SU-DHL-6 (cell line): ENCODE data around the gene ZNF264.
"Not testable (repeated sequence)": the region's sequence is repeated elsewhere in the genome, so short reads cannot be mapped to it uniquely, and the experiment has no call there.

Experiments
- H2AFZ ChIP-seq: fragments of 200-600 bp; sonication (generic); 2 replicates; pipeline ENCODE4 v1.6.1; 2014; ENCODE audit warnings: low read depth, mild to moderate bottlenecking, moderate library complexity, mixed read lengths, antibody characterized with exemption, low read length; ENCODE audit not compliant: severe bottlenecking
- H3F3A ChIP-seq: fragments of 200-600 bp; shearing (Covaris generic); 2 replicates; pipeline ENCODE4 v1.6.0; 2016; ENCODE audit warnings: antibody characterized with exemption, mild to moderate bottlenecking; ENCODE audit not compliant: insufficient read depth
- H3K27ac ChIP-seq: fragments of 200-600 bp; sonication (generic); 2 replicates; pipeline ENCODE4 v1.5.1; 2016; ENCODE audit warnings: low read depth, mild to moderate bottlenecking, low read length, moderate library complexity, mixed read lengths
- H3K27me3 ChIP-seq: fragments of 200-600 bp; sonication (generic), shearing (Covaris generic); 2 replicates; pipeline ENCODE4 v1.6.0; 2014; ENCODE audit warnings: mild to moderate bottlenecking, low read length
- H3K36me3 ChIP-seq: fragments of 200-600 bp; sonication (generic); 2 replicates; pipeline ENCODE4 v1.6.1; 2014; ENCODE audit warnings: mild to moderate bottlenecking, low read length, mixed read lengths
- H3K4me2 ChIP-seq: fragments of 300-600, 200-600 bp; shearing (Covaris generic), sonication (generic); 2 replicates; pipeline ENCODE4 v1.6.0; 2014; ENCODE audit warnings: low read length, low read depth, mild to moderate bottlenecking; ENCODE audit not compliant: poor library complexity, severe bottlenecking
- H3K4me3 ChIP-seq: fragments of 200-600 bp; sonication (generic); 2 replicates; pipeline ENCODE4 v1.5.1; 2014; ENCODE audit warnings: antibody characterized with exemption, low read length, mild to moderate bottlenecking, mixed read lengths; ENCODE audit not compliant: insufficient read depth, poor library complexity, severe bottlenecking
- H3K79me2 ChIP-seq: fragments of 200-600 bp; sonication (generic); 2 replicates; pipeline ENCODE4 v1.6.1; 2014; ENCODE audit warnings: mild to moderate bottlenecking, low read length, moderate library complexity; ENCODE audit not compliant: insufficient read depth
- H3K9ac ChIP-seq: fragments of 200-600 bp; sonication (generic); 2 replicates; pipeline ENCODE4 v1.7.0; 2014; ENCODE audit warnings: mild to moderate bottlenecking, low read length
- H3K9me2 ChIP-seq: fragments of 200-600 bp; sonication (generic); replicated peaks from 2 replicates; pipeline ENCODE4 v1.6.1; 2014; ENCODE audit warnings: low read length; ENCODE audit not compliant: insufficient read depth
- H3K9me3 ChIP-seq: fragments of 200-600 bp; sonication (generic); 2 replicates; pipeline ENCODE4 v1.6.1; 2014; ENCODE audit warnings: low read length, mixed read lengths; ENCODE audit not compliant: insufficient read depth
- H4K20me1 ChIP-seq: fragments of 200-600 bp; sonication (generic); 2 replicates; pipeline ENCODE4 v1.6.1; 2014; ENCODE audit warnings: low read depth, mild to moderate bottlenecking, antibody characterized with exemption, low read length, moderate library complexity, mixed read lengths
- EZH2phosphoT487 ChIP-seq: fragments of 200-600 bp; sonication (generic), shearing (Covaris generic); conservative IDR thresholded peaks from 2 replicates; pipeline ENCODE4 v1.6.1; 2018; ENCODE audit warnings: mild to moderate bottlenecking, antibody characterized with exemption, low read length, moderate library complexity, mixed read lengths
- TF ChIP-seq, protein P1 (sequence below): fragments of 200-600 bp; sonication (generic); IDR thresholded peaks from one replicate; pipeline ENCODE4 v1.5.1; 2017; ENCODE audit warnings: antibody characterized with exemption, mild to moderate bottlenecking, low read length, moderate library complexity; ENCODE audit not compliant: insufficient read depth, poor library complexity, severe bottlenecking

Gene ZNF264

DNA sequence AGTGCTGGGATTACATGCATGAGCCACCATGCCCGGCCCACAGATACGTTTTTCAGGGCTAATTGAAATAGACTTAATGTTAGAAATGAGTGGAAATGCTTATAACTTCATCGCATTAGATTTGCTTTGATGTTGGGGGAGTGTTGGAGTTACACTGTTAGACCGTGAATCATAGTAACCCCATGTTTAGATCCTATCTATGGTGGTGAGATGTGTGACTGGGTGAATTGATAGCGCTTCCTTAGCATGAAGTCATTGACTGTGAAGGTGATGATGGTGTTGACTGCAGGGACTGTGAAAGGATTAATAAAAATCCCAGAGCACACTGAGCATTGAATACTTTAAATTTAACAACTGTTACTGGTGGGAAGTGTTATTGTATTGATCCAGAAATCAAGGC is 1.7 kb downstream of the ZNF264 start:
- Histone ChIP-seq H3K4me2 (no peak overlapping the region), H2AFZ (no peak overlapping the region), H3K9ac (no peak overlapping the region), H4K20me1 (no peaks in the 10 kb centered on the region), H3K4me3 (no peak overlapping the region), H3F3A (no peaks in the 10 kb centered on the region), H3K9me2 (no peaks in the 10 kb centered on the region), H3K27ac (no peak overlapping the region), H3K27me3 (no peaks in the 10 kb centered on the region), H3K9me3 (peaks cover 11% of the 10 kb centered on the region; the same call in 1 of the 2 replicates), H3K36me3 (no peaks in the 10 kb centered on the region), H3K79me2 (peaks cover 6% of the 10 kb centered on the region; the same call in 1 of the 2 replicates)
- TF ChIP-seq, protein P1, sequence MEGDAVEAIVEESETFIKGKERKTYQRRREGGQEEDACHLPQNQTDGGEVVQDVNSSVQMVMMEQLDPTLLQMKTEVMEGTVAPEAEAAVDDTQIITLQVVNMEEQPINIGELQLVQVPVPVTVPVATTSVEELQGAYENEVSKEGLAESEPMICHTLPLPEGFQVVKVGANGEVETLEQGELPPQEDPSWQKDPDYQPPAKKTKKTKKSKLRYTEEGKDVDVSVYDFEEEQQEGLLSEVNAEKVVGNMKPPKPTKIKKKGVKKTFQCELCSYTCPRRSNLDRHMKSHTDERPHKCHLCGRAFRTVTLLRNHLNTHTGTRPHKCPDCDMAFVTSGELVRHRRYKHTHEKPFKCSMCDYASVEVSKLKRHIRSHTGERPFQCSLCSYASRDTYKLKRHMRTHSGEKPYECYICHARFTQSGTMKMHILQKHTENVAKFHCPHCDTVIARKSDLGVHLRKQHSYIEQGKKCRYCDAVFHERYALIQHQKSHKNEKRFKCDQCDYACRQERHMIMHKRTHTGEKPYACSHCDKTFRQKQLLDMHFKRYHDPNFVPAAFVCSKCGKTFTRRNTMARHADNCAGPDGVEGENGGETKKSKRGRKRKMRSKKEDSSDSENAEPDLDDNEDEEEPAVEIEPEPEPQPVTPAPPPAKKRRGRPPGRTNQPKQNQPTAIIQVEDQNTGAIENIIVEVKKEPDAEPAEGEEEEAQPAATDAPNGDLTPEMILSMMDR, result no peak
- TF ChIP-seq EZH2phosphoT487, result no peak

DNA sequence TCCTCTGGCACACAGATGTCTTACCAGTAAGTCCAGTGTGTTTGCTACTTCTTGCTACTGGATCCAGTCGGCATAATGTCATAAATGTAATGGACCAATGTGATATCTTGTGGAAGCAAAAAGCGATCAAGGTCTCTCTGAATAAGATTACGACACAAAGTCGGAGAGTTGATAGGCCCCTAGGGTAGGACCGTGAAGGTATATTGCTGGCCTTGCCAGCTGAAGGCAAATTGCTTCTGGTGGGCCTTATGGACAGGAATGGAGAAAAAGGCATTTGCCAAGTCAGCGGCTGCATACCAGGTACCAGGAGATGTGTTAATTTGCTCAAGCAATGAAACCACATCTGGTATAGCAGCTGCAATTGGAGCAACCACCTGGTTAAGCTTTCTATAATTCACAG is 6.6 kb downstream of the ZNF264 start:
- H3K27ac ChIP-seq, H3F3A ChIP-seq, H3K9me3 ChIP-seq, H3K79me2 ChIP-seq, H3K36me3 ChIP-seq, H3K4me2 ChIP-seq, H3K27me3 ChIP-seq, H4K20me1 ChIP-seq, H3K9ac ChIP-seq, H3K4me3 ChIP-seq, H3K9me2 ChIP-seq, H2AFZ ChIP-seq: not testable (repeated sequence)

DNA sequence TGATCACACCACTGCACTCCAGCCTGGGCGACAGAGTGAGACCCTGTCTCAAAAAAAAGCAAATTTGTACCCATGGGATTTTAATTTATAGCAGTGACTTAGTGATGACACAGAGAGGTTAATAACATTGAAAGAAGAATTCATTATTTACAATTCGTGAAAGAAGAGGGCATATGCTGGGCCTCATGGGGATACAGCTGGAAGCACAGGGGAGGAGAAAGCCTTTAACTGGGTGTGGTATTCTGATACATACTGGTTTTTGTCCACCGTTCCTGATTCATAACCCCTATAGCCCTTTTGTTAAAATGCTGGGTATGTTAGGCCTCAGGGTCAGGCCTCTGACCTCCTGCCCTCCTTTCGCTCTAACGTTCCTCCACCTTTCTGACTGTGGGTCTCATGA is 10.9 kb downstream of the ZNF264 start:
- Histone ChIP-seq H4K20me1 (no peaks in the 10 kb centered on the region), H3K36me3 (no peaks in the 10 kb centered on the region), H3K27me3 (no peaks in the 10 kb centered on the region), H3K9me3 (no peaks in the 10 kb centered on the region), H3K4me3 (no peak overlapping the region), H3K4me2 (no peak overlapping the region), H3K27ac (no peak overlapping the region), H3K9ac (no peak overlapping the region), H2AFZ (no peak overlapping the region), H3K79me2 (no peaks in the 10 kb centered on the region), H3K9me2 (no peaks in the 10 kb centered on the region), H3F3A (no peaks in the 10 kb centered on the region)
- TF ChIP-seq, protein P1, result no peak
- TF ChIP-seq EZH2phosphoT487, result no peak

DNA sequence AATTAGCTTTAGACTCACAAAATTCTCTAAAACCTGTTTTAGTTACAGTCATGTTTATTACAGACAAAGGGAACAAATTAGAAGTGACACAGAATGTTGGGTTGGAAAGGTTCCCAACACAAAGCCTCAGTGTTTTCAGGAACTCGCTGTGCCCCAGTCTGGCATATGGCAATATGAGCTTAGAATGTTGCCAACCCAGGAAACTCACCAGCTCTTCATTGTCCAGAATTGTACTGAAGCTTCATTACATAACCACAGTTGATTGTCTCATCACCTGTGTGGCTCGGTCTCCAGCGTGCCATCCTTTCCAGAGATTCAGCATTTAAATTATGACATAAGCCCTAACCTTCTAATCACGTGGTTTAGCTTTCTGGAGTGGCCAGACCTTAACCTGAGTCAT is 19.1 kb downstream of the ZNF264 start:
- Histone ChIP-seq H3K9me2 (no peaks in the 10 kb centered on the region), H3K9me3 (no peaks in the 10 kb centered on the region), H3K4me2 (no peak overlapping the region), H3F3A (no peaks in the 10 kb centered on the region), H3K4me3 (no peak overlapping the region), H3K9ac (no peak overlapping the region), H3K27me3 (no peaks in the 10 kb centered on the region), H4K20me1 (no peaks in the 10 kb centered on the region), H3K27ac (no peak overlapping the region), H3K36me3 (no peaks in the 10 kb centered on the region), H3K79me2 (no peaks in the 10 kb centered on the region), H2AFZ (no peak overlapping the region)
- no peak for TF ChIP-seq EZH2phosphoT487
- TF ChIP-seq, protein P1, result no peak
